HepG2 (cell line): Measurements from ENCODE around the gene ARHGEF16. TPM values are rescaled to one million over a fixed set of nuclear protein-coding genes. Genes with fewer than 3 reads are reported as not detected.
A peak's percentile ranks its signal among the peaks of the same experiment; 100 is the strongest.

Source experiments
- ATF4 ChIP-seq, 2 experiments: fragments of 450-650 bp in 1 of 2; sonication (generic) in 1 of 2; formaldehyde crosslinking; IDR thresholded peaks; 2 replicates each; pipeline versions ENCODE4 v1.5.0 to v1.8.0; 2020 to 2022; ENCODE audit warnings: mild to moderate bottlenecking in 1 of 2, missing genetic modification reagents in 1 of 2
- ERF ChIP-seq: IDR thresholded peaks from 2 replicates; pipeline ENCODE4 v1.6.1; 2018; ENCODE audit warnings: missing biosample characterization, missing genetic modification reagents
- FOSL1 ChIP-seq: sonication (generic); formaldehyde crosslinking; IDR thresholded peaks from 2 replicates; pipeline ENCODE4 v1.9.0; 2021; ENCODE audit warnings: missing genetic modification reagents, borderline replicate concordance
- MEIS2 ChIP-seq: sonication (generic); formaldehyde crosslinking; IDR thresholded peaks from 2 replicates; pipeline ENCODE4 v1.9.0; 2021; ENCODE audit warnings: mild to moderate bottlenecking, missing genetic modification reagents
- NFKB2 ChIP-seq: sonication (generic); formaldehyde crosslinking; IDR thresholded peaks from 2 replicates; pipeline ENCODE4 v1.4.0; 2020; ENCODE audit warnings: missing genetic modification reagents, borderline replicate concordance
- SKI ChIP-seq: fragments of 450-650 bp; IDR thresholded peaks from one replicate; pipeline ENCODE4 v1.6.1; 2018; ENCODE audit warnings: mild to moderate bottlenecking; ENCODE audit not compliant: partially characterized antibody
- SUZ12 ChIP-seq: fragments of 150-350 bp; IDR thresholded peaks from 2 replicates; pipeline ENCODE4 v1.6.1; 2014; ENCODE audit warnings: low read depth, low read length
- THAP9 ChIP-seq: sonication (generic); formaldehyde crosslinking; IDR thresholded peaks from 2 replicates; pipeline ENCODE4; 2020; ENCODE audit warnings: missing genetic modification reagents, mild to moderate bottlenecking, borderline replicate concordance
- ZFP90 ChIP-seq: sonication (generic); formaldehyde crosslinking; IDR thresholded peaks from 2 replicates; pipeline ENCODE4 v1.8.0; 2022; ENCODE audit warnings: missing genetic modification reagents, mild to moderate bottlenecking, inconsistent platforms, borderline replicate concordance
- ZNF142 ChIP-seq: sonication (generic); formaldehyde crosslinking; IDR thresholded peaks from 2 replicates; pipeline ENCODE4 v1.4.0; 2020; ENCODE audit warnings: missing genetic modification reagents
- ZNF24 ChIP-seq: fragments of 450-650 bp; IDR thresholded peaks from 2 replicates; pipeline ENCODE4 v1.6.1; 2017; ENCODE audit warnings: antibody characterized with exemption, mild to moderate bottlenecking
- ZNF354B ChIP-seq: sonication (generic); formaldehyde crosslinking; IDR thresholded peaks from 2 replicates; pipeline ENCODE4 v1.8.0; 2022; ENCODE audit warnings: mild to moderate bottlenecking, missing genetic modification reagents
- ZNF552 ChIP-seq: sonication (generic); formaldehyde crosslinking; IDR thresholded peaks from 2 replicates; pipeline ENCODE4 v1.9.0; 2022; ENCODE audit warnings: missing genetic modification reagents, mild to moderate bottlenecking, borderline replicate concordance
- ZNF720 ChIP-seq: sonication (generic); formaldehyde crosslinking; IDR thresholded peaks from 2 replicates; pipeline ENCODE4 v1.4.0; 2020; ENCODE audit warnings: missing genetic modification reagents
- ZSCAN31 ChIP-seq: sonication (generic); formaldehyde crosslinking; IDR thresholded peaks from 2 replicates; pipeline ENCODE4 v1.5.0; 2020; ENCODE audit warnings: low read depth, mild to moderate bottlenecking, missing genetic modification reagents
- polyA plus RNA-seq, 8 experiments: library from polyadenylated mRNA; depleted of rRNA in 3 of 8; stranded (reverse) in 7 of 8; unstranded in 1 of 8; fragments of >200 nt; fragmentation: Illumina TruSeq in 4 of 8; extraction: Trizol in 4 of 8; gene quantifications; 2 replicates each; pipeline versions ENCODE4 v1.2.1 to v1.2.3, GENCODE V29; 2011 to 2016; ENCODE audit warnings: low read depth in 4 of 8, missing spikeins in 1 of 8, mixed read lengths in 1 of 8; ENCODE audit not compliant: insufficient read depth in 1 of 8
- total RNA-seq, 5 experiments: library from RNA; depleted of rRNA; stranded (reverse); fragments of >200 nt; fragmentation: Illumina TruSeq; extraction: Trizol; gene quantifications; 2 replicates each; pipeline ENCODE4 v1.2.3, GENCODE V29; 2016; ENCODE audit warnings: low read depth in 1 of 5
- TF ChIP-seq, protein P1 (sequence below): sonication (generic); formaldehyde crosslinking; IDR thresholded peaks from 2 replicates; pipeline ENCODE4 v1.5.0; 2020; ENCODE audit warnings: missing genetic modification reagents, mild to moderate bottlenecking, borderline replicate concordance
- TF ChIP-seq, protein P2 (sequence below): sonication (generic); formaldehyde crosslinking; IDR thresholded peaks from 2 replicates; pipeline ENCODE4 v1.5.0; 2020; ENCODE audit warnings: missing genetic modification reagents

ARHGEF16 gene
- total and polyA plus RNA-seq, 2 of the 13 experiments (the other 11 are each of a cell fraction or from before 2014, with no cell fraction given): 20.3 to 39.9 TPM

- TF ChIP-seq ATF4 (CRISPR knock-in tag; IDR thresholded peaks at IDR 0.05): no peak
- TF ChIP-seq, protein P1, sequence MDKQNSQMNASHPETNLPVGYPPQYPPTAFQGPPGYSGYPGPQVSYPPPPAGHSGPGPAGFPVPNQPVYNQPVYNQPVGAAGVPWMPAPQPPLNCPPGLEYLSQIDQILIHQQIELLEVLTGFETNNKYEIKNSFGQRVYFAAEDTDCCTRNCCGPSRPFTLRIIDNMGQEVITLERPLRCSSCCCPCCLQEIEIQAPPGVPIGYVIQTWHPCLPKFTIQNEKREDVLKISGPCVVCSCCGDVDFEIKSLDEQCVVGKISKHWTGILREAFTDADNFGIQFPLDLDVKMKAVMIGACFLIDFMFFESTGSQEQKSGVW (CRISPR knock-in tag): no peak
- TF ChIP-seq ZSCAN31 (CRISPR knock-in tag): no peak; the same call in 1 of the 2 replicates
- TF ChIP-seq, protein P2, sequence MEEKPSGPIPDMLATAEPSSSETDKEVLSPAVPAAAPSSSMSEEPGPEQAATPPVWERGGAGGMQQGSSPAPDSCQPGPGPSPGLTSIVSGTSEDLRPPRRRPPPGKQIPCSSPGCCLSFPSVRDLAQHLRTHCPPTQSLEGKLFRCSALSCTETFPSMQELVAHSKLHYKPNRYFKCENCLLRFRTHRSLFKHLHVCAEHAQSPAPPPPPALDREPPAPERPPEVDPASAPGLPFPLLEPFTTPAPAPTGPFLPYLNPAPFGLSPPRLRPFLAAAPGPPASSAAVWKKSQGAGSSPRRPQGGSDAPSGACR (CRISPR knock-in tag): peak; percentile 58; the same call in 1 of the 2 replicates
- TF ChIP-seq ZNF354B: no peak
- TF ChIP-seq ZNF142 (CRISPR knock-in tag): no peak
- TF ChIP-seq ZNF720 (CRISPR knock-in tag): no peak
- TF ChIP-seq FOSL1 (CRISPR knock-in tag): no peak
- no peak; the same call in 1 of the 2 replicates for TF ChIP-seq MEIS2 (CRISPR knock-in tag)
- no peak for TF ChIP-seq ZNF552 (CRISPR knock-in tag)
- TF ChIP-seq SUZ12: no peak
- TF ChIP-seq THAP9: no peak
- no peak for TF ChIP-seq ZNF24
- peak; percentile 68; the same call in 1 of the 2 replicates for TF ChIP-seq NFKB2 (CRISPR knock-in tag)
- peak; percentile 41 for TF ChIP-seq SKI
- no peak for TF ChIP-seq ERF (CRISPR knock-in tag)
- peak; percentile 76; the same call in 1 of the 2 replicates for TF ChIP-seq ZFP90 (CRISPR knock-in tag)
These were observed at the start of gene ARHGEF16 (continued) for GRCh38 chr1:3453891-3454810.
